HAP-1 (cell line): ENCODE data around the gene SERPINB8.

Experiments used
- DNase-seq, 2 experiments: peaks; one replicate each; pipeline ENCODE4 v3.0.0-alpha.2; 2016 to 2020; ENCODE audit warnings: low spot score in 2 of 2
- H3K27me3 ChIP-seq: fragments of 250-450 bp; sonication (Bioruptor Pico); 2 replicates; pipeline ENCODE4 v1.5.1; 2020; ENCODE audit warnings: low read depth, mild to moderate bottlenecking, moderate library complexity
- H3K36me3 ChIP-seq: fragments of 250-450 bp; sonication (Bioruptor Pico); replicated peaks from 2 replicates; pipeline ENCODE4 v1.5.1; 2020; ENCODE audit warnings: mild to moderate bottlenecking
- H3K4me1 ChIP-seq: fragments of 250-450 bp; sonication (Bioruptor Pico); 2 replicates; pipeline ENCODE4 v1.5.1; 2020; ENCODE audit warnings: mild to moderate bottlenecking
- H3K4me3 ChIP-seq: fragments of 250-450 bp; sonication (Bioruptor Pico); 2 replicates; pipeline ENCODE4 v1.5.1; 2020; ENCODE audit warnings: mild to moderate bottlenecking, moderate library complexity
- H3K9me3 ChIP-seq: fragments of 250-450 bp; sonication (Bioruptor Pico); 2 replicates; pipeline ENCODE4 v1.5.1; 2020; ENCODE audit warnings: mild to moderate bottlenecking, moderate library complexity
- in situ Hi-C: fragments of 300-500 bp; cut with MboI; formaldehyde crosslinking; loops from 3 replicates; pipeline ENCODE4 v1.14.3; 2020; ENCODE audit warnings: low sequenced_read_pairs, inconsistent platforms, mixed read lengths

The SERPINB8 gene

DNA sequence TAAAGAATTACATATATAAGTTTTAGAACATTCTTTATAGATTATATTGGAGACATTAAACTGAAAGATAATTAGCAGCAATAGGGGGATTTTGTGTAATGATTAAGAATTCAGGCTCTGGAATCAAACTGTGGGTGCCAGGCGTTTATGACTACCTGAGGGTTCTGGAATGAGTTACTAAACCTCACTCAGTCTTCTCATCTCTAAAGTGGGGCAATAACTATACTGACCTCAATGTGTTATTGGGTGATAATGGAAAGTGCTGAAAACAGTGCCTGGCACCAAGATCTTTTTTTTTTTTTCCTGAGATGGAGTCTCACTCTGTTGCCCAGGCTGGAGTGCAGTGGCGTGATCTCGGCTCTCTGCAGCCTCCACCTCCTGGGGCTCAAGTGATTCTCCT, 7.2 kb downstream of the SERPINB8 start:
- Histone ChIP-seq H3K36me3 (no peaks in the 10 kb centered on the region), H3K4me3 (no peak overlapping the region), H3K27me3 (no peaks in the 10 kb centered on the region), H3K9me3 (no peaks in the 10 kb centered on the region), H3K4me1 (peaks cover 2% of the 10 kb centered on the region; the same call in 1 of the 2 replicates)
- DNase-seq = no peak
- in situ Hi-C loops = no loop called here

DNA sequence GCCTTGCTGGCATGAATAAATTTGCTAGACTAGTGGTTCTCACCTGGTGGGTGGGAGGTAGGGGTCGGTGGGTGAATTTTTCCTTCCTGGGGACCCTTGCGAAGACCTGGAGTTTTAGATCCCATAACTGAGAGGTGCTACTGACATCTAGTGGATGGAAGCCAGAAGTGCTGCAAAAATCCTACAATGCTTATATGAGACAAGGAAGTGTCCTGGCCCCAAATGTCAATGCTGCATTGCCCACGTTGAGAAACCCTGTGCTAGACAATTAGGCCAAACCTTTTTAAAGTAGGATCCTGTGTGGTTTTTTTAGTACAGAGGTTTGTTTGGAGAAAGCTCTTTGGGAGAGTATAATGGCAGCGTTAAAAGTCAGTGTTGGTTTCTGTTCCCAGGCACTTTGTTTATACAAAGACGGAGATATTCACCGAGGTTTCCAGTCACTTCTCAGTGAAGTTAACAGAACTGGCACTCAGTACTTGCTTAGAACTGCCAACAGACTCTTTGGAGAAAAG, 9.6 kb downstream of the SERPINB8 start:
- DNase-seq = peak; percentile 47 to 68
- Histone ChIP-seq H3K36me3 (no peaks in the 10 kb centered on the region), H3K9me3 (no peaks in the 10 kb centered on the region), H3K4me3 (no peak overlapping the region), H3K27me3 (no peaks in the 10 kb centered on the region), H3K4me1 (peaks cover 2% of the 10 kb centered on the region; the same call in 1 of the 2 replicates)
- in situ Hi-C loops = no loop called here

DNA sequence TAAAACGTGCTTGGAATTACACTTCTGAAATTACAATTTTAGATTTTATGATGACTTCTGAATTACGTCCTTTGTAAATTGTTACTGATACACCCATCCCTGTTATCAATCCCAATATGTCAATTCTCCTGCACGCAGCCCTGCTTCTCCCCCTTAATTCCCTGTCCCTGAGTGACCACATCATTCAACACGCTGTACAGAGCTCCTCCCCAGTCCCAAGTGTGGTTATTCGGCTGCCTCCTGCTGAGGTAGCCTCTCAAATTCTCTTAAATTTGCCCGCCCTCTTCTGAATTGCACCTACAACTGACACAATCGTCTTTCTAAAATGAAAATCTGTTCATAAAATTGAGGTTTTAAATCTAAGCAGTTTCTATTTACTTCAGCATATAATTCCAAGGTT, 10.1 kb downstream of the SERPINB8 start:
- no peaks in the 10 kb centered on the region for H3K27me3 ChIP-seq
- no peaks in the 10 kb centered on the region for H3K36me3 ChIP-seq
- H3K4me3 ChIP-seq = no peak overlapping the region
- H3K4me1 ChIP-seq = peaks cover 2% of the 10 kb centered on the region; the same call in 1 of the 2 replicates
- in situ Hi-C loops = no loop called here
- H3K9me3 ChIP-seq = no peaks in the 10 kb centered on the region
- DNase-seq = no peak

DNA sequence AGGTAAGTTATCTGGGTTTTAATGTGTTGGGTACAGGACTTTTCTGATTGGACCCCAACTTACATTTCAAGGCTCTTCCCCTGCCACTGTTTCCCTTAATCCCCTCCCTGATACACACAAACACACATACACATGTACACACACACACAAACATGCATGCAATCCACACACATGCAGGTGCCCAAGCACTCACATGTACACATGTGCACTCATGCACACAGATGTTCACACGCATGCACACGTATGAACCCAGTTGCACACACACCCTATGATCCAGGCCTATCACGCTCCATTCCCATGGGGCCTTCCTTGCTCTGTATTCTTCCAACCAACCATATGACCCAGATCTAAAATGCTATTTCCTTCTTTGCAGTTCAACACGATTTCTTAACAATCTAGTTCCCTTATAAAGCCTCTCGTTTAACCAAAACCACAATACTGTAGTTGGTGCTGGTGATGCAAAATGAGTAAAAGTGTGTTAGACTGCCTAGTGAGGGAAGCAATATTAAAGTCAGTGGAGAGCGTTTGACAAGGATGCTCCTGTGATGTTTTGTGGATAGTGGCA, 11.1 kb downstream of the SERPINB8 start:
- no peak for DNase-seq
- Histone ChIP-seq H3K4me1 (peaks cover 2% of the 10 kb centered on the region; the same call in 1 of the 2 replicates), H3K36me3 (no peaks in the 10 kb centered on the region), H3K9me3 (no peaks in the 10 kb centered on the region), H3K4me3 (no peak overlapping the region), H3K27me3 (no peaks in the 10 kb centered on the region)
- in situ Hi-C loops = no loop called here

DNA sequence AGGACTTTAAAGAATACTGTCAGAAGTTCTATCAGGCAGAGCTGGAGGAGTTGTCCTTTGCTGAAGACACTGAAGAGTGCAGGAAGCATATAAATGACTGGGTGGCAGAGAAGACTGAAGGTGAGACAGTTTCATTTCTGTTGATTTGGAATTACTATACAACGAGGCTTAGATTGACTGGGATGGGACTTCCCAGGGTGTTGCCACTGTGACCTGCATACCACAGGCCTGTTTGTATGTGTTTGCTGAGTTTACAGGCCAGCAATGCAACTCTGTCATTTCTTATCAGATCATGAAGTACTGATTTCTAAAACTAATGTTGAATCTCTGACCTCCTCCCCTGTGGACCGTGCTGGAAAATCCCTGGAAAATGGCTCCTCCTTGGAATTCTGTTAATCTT, 11.8 kb downstream of the SERPINB8 start:
- no peaks in the 10 kb centered on the region for H3K36me3 ChIP-seq
- in situ Hi-C loops = no loop called here
- no peaks in the 10 kb centered on the region for H3K27me3 ChIP-seq
- no peak overlapping the region for H3K4me3 ChIP-seq
- H3K9me3 ChIP-seq = no peaks in the 10 kb centered on the region
- no peaks in the 10 kb centered on the region for H3K4me1 ChIP-seq
- DNase-seq = no peak

DNA sequence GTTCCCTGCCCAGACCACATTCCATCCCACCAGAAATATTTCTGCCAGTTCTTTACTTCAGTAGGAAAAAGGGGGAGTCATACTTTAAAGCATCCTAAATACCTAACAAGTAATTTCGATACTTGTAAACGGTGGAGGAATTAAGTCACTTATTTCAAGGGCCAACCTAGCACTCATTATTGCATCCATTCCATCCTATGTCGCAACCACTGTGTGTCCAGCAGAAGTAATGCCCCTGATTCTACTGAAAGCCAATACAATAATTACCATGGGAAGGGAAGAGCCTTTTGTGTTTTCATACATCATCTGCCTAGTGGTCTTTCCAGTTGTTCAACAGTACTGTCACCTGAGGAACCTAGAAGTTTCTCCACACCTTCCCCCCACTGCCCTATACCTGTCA, 12.5 kb downstream of the SERPINB8 start:
- Histone ChIP-seq H3K4me3 (no peak overlapping the region), H3K4me1 (no peaks in the 10 kb centered on the region), H3K36me3 (no peaks in the 10 kb centered on the region), H3K9me3 (no peaks in the 10 kb centered on the region), H3K27me3 (no peaks in the 10 kb centered on the region)
- in situ Hi-C loops = no loop called here
- DNase-seq = no peak

DNA sequence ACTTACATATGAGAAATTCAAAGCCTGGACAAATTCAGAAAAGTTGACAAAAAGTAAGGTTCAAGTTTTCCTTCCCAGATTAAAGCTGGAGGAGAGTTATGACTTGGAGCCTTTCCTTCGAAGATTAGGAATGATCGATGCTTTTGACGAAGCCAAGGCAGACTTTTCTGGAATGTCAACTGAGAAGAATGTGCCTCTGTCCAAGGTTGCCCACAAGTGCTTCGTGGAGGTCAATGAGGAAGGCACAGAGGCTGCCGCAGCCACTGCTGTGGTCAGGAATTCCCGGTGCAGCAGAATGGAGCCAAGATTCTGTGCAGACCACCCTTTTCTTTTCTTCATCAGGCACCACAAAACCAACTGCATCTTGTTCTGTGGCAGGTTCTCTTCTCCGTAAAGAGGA, 17.0 kb downstream of the SERPINB8 start:
- Histone ChIP-seq H3K9me3 (no peaks in the 10 kb centered on the region), H3K4me3 (no peak overlapping the region), H3K36me3 (no peaks in the 10 kb centered on the region), H3K4me1 (no peaks in the 10 kb centered on the region), H3K27me3 (no peaks in the 10 kb centered on the region)
- in situ Hi-C loops = no loop called here
- no peak for DNase-seq

DNA sequence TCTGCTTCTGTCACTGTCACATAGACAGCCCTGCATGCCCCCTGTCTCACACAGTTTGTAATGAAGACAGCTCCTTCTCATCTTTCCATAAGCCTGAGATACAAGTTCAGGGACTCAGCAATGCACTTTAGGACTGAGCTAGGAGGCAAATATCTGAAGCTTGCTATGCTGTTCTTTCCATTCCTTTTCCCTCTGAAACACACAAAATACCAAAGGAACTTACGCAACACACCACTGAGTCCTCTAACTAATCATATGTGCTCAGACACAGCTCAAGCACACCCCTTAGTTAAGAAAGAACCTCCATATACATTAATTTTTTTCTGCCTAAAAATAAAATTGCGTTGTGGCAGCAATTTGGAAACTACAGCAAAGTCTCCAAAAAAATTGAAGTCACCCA, 17.9 kb downstream of the SERPINB8 start:
- in situ Hi-C loops = no loop called here
- H3K27me3 ChIP-seq = no peaks in the 10 kb centered on the region
- no peaks in the 10 kb centered on the region for H3K4me1 ChIP-seq
- H3K36me3 ChIP-seq = no peaks in the 10 kb centered on the region
- H3K9me3 ChIP-seq = no peaks in the 10 kb centered on the region
- DNase-seq = no peak
- H3K4me3 ChIP-seq = no peak overlapping the region

DNA sequence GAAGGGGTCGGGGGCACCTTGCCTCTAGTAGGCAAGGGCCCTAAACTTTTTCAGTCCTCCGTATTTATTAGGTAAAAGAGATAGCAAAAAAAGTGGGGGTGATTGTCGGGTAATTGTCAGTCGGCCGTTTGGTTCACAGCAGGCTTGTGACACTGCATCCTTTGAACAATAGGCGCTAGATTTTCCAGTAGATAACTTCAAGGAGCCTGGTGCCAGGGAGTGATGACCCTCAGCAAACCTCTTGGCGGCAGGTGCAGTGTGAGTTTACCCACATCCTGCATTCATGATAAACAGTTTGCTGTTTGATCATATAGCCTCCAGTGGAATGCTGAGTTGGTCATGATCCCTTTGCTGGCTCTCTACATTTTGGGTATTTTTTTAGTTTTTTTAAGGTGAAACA, 22.9 kb downstream of the SERPINB8 start:
- in situ Hi-C loops = loop anchor here (10.0 kb wide), 1 partner anchor 98 kb away; no protein-coding TSS in a partner anchor
- H3K36me3 ChIP-seq = no peaks in the 10 kb centered on the region
- no peak for DNase-seq

DNA sequence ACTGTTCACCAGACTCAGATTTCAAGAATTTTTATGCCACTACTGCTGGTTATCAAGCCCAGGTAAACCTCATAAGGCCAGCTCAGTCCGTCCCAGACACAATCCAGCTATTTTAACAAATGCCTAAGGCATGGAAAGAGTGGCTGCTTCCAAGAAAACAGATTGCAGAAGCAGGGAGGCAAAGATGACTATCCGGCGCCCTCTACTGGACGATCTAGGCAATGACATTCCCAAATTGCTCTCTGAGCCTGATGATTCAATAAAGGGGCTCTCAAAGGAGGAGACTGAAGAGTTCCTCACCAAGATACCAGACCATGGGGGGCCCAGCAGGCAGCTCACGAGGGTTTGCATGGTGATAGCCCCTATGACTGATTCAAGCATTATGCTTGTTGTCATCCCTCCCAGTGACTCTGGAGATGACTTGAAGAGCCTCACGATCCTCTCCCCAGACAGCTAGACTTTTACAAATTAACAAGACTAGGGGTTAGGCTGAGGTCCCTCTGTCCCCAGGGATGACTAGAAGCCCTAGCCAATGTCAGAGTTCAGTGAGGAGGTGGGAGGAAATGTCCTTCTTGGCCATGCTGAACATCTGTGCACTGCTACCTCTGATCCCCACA, 25.0 kb downstream of the SERPINB8 start:
- no peaks in the 10 kb centered on the region for H3K4me1 ChIP-seq
- peak; percentile 44 to 66 for DNase-seq
- H3K36me3 ChIP-seq = no peaks in the 10 kb centered on the region
- H3K4me3 ChIP-seq = no peak overlapping the region
- in situ Hi-C loops = loop anchor here (10.0 kb wide), 1 partner anchor 100 kb away; no protein-coding TSS in a partner anchor
- peaks cover 2% of the 10 kb centered on the region; the same call in 1 of the 2 replicates for H3K9me3 ChIP-seq
- no peaks in the 10 kb centered on the region for H3K27me3 ChIP-seq

More for the DNA sequence above, 22.9 kb downstream of the SERPINB8 start:
- Histone ChIP-seq H3K27me3 (no peaks in the 10 kb centered on the region), H3K9me3 (peaks cover 2% of the 10 kb centered on the region; the same call in 1 of the 2 replicates), H3K4me3 (no peak overlapping the region), H3K4me1 (no peaks in the 10 kb centered on the region)

DNA sequence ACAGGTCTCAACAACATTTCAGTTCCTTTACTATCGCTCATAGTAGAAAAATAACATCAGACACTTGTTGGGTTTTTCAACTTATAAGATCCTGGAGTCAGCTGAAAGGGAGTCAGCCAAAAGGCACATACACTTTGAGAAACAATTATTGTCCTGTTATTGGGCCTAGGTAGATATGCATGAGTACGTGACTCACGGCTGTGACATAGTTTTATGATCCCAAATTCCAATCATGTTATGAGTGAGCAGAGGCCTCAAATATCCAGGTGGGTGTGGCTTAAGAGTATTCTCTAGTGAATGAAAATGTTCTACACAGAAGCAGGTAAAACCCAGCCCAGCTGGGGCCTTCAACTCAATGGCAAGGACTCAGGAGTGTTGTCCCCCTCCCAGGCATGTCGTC, 27.2 kb downstream of the SERPINB8 start:
- Histone ChIP-seq H3K4me3 (no peak overlapping the region), H3K27me3 (no peaks in the 10 kb centered on the region), H3K36me3 (no peaks in the 10 kb centered on the region), H3K9me3 (peaks cover 2% of the 10 kb centered on the region; the same call in 1 of the 2 replicates), H3K4me1 (no peaks in the 10 kb centered on the region)
- DNase-seq = no peak
- in situ Hi-C loops = loop anchor here (10.0 kb wide), 1 partner anchor 102 kb away; no protein-coding TSS in a partner anchor

DNA sequence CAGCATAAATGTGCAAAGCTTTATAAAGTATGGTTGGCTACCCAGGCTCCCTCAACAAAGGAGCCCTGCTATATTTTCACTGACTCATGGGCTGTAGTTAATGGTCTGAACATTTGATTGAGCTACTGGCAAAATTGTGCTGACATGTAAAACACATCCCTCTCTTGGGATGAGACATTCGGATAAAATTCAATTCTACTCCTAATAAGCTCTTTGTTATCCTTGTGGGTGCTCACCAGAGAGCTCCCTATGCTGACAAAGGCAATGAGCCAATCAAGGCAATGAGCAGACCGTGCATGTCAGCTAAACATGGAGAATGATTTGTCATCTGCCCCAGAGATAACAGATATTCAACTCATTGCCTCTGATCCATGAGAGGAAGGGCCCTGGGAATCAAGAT, 27.7 kb downstream of the SERPINB8 start:
- in situ Hi-C loops = loop anchor here (10.0 kb wide), 1 partner anchor 103 kb away; no protein-coding TSS in a partner anchor
- no peaks in the 10 kb centered on the region for H3K27me3 ChIP-seq
- H3K4me1 ChIP-seq = no peaks in the 10 kb centered on the region
- H3K36me3 ChIP-seq = no peaks in the 10 kb centered on the region
- no peak overlapping the region for H3K4me3 ChIP-seq
- peaks cover 2% of the 10 kb centered on the region; the same call in 1 of the 2 replicates for H3K9me3 ChIP-seq
- no peak for DNase-seq

DNA sequence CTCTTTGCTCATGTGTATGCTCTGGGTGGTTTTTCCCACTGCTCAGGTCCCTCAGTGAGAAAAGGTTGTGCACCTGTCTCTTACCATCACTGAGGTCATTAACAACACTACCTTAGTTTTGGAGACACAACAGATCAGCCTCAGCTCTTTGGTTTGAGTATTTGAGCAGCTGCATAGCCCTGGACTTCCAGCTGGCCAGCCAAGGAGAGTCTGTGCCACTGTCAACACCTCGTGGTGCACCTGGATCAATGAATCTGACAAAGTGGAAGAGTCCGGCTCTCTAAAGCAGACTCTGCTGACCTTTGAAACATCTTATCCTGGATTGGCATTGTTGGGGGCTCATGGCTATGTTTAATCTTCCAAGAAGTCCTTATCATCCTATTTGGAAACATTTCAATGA, 30.0 kb downstream of the SERPINB8 start:
- in situ Hi-C loops = loop anchor here (10.0 kb wide), 1 partner anchor 105 kb away; no protein-coding TSS in a partner anchor
- H3K4me3 ChIP-seq = no peak overlapping the region

DNA sequence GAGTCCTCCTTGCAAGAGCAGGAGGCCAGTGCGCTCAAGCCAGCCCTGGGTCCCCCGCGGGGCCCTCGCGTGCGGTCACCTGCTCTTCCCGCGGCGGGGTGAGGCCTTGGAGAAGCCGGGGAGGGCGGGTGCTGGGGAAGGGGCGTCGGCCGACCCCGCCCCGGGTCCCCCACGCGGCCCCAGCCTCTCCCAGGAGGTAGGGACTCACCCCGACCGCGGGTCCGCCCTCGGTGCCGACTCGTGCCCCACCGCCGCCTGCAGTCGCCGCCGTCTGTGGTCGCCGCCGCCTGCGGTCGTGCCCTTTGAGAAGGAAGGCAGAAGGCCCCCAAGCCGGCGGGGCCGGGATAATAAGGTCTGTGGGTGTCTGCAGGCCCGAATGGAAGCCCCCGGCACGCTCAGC, 32.7 kb downstream of the SERPINB8 start:
- in situ Hi-C loops = no loop called here
- Histone ChIP-seq H3K36me3 (no peaks in the 10 kb centered on the region), H3K4me1 (no peaks in the 10 kb centered on the region), H3K4me3 (no peak overlapping the region), H3K27me3 (no peaks in the 10 kb centered on the region), H3K9me3 (no peaks in the 10 kb centered on the region)
- no peak for DNase-seq

More for the DNA sequence above, 30.0 kb downstream of the SERPINB8 start:
- Histone ChIP-seq H3K27me3 (no peaks in the 10 kb centered on the region), H3K9me3 (peaks cover 2% of the 10 kb centered on the region; the same call in 1 of the 2 replicates), H3K4me1 (no peaks in the 10 kb centered on the region), H3K36me3 (no peaks in the 10 kb centered on the region)
- DNase-seq = no peak
